Neuronal stem cell (in vitro differentiated cells): ENCODE results near the gene TMEM145.

Experiments used
- DNase-seq: peaks from one replicate; pipeline ENCODE4 v3.0.0-alpha.2; 2013; ENCODE audit warnings: low spot score
- H2AFZ ChIP-seq: one replicate; pipeline ENCODE4 v1.6.1; 2013; ENCODE audit warnings: mild to moderate bottlenecking, low read length, inconsistent platforms
- H2AK5ac ChIP-seq: 2 replicates; pipeline ENCODE4 v1.6.1; 2013; ENCODE audit warnings: low read depth, mild to moderate bottlenecking, inconsistent platforms, low read length, moderate library complexity, mixed read lengths
- H2BK120ac ChIP-seq: 2 replicates; pipeline ENCODE4 v1.6.1; 2013; ENCODE audit warnings: low read depth, mild to moderate bottlenecking, inconsistent platforms, low read length, moderate library complexity, mixed read lengths
- H2BK12ac ChIP-seq: one replicate; pipeline ENCODE4 v1.6.1; 2013; ENCODE audit warnings: low read length, inconsistent platforms
- H2BK15ac ChIP-seq: 2 replicates; pipeline ENCODE4 v1.6.1; 2013; ENCODE audit warnings: mild to moderate bottlenecking, low read length, inconsistent platforms, mixed read lengths
- H2BK5ac ChIP-seq: one replicate; pipeline ENCODE4 v1.6.1; 2013; ENCODE audit warnings: inconsistent platforms, mild to moderate bottlenecking, low read length, moderate library complexity
- H3K14ac ChIP-seq: one replicate; pipeline ENCODE4 v1.6.1; 2013; ENCODE audit warnings: low read length, inconsistent platforms
- H3K18ac ChIP-seq: 2 replicates; pipeline ENCODE4 v1.6.1; 2013; ENCODE audit warnings: low read length, inconsistent platforms
- H3K23ac ChIP-seq: 2 replicates; pipeline ENCODE4 v1.6.1; 2013; ENCODE audit warnings: low read depth, mild to moderate bottlenecking, mixed read lengths, low read length, inconsistent platforms; ENCODE audit not compliant: poor library complexity
- H3K27ac ChIP-seq: replicated peaks from 3 replicates; pipeline ENCODE4 v1.5.1; 2013; ENCODE audit warnings: low read length, inconsistent platforms
- H3K27me3 ChIP-seq, 3 experiments: 2 replicates each; pipeline ENCODE4 v1.6.1; 2013; ENCODE audit warnings: low read length in 3 of 3, mild to moderate bottlenecking in 2 of 3, inconsistent platforms in 1 of 3, low read depth in 1 of 3, mixed read lengths in 1 of 3, moderate library complexity in 1 of 3; ENCODE audit not compliant: control insufficient read depth in 3 of 3, insufficient read depth in 3 of 3
- H3K36me3 ChIP-seq, 2 donors: replicated peaks in 1 of 2; 2 replicates each; pipeline ENCODE4 v1.6.1; 2013; ENCODE audit warnings: low read length in 2 of 2; ENCODE audit not compliant: control insufficient read depth in 2 of 2, insufficient read depth in 2 of 2
- H3K4ac ChIP-seq: 2 replicates; pipeline ENCODE4 v1.6.1; 2013; ENCODE audit warnings: inconsistent platforms, mild to moderate bottlenecking, low read length, moderate library complexity
- H3K4me1 ChIP-seq, 2 donors: 1 replicate in 1 of 2; 2 replicates in 1 of 2; pipeline ENCODE4 v1.6.1; 2013; ENCODE audit warnings: low read length in 2 of 2, low read depth in 1 of 2; ENCODE audit not compliant: control insufficient read depth in 2 of 2, insufficient read depth in 1 of 2
- H3K4me2 ChIP-seq: one replicate; pipeline ENCODE4 v1.6.1; 2013; ENCODE audit warnings: mild to moderate bottlenecking, low read length, inconsistent platforms; ENCODE audit not compliant: insufficient read depth, poor library complexity, severe bottlenecking
- H3K4me3 ChIP-seq, 2 donors: 2 replicates each; pipeline ENCODE4 v1.5.1; 2013; ENCODE audit warnings: low read length in 2 of 2, mild to moderate bottlenecking in 2 of 2, inconsistent platforms in 1 of 2, moderate library complexity in 1 of 2
- H3K79me1 ChIP-seq: one replicate; pipeline ENCODE4 v1.6.1; 2013; ENCODE audit warnings: low read depth, mild to moderate bottlenecking, inconsistent platforms, low read length, moderate library complexity
- H3K9ac ChIP-seq: one replicate; pipeline ENCODE4 v1.6.1; 2013; ENCODE audit warnings: mild to moderate bottlenecking, low read depth, low read length, inconsistent platforms; ENCODE audit not compliant: poor library complexity
- H3K9me3 ChIP-seq, 2 donors: replicated peaks in 1 of 2; 2 replicates each; pipeline versions ENCODE3 to v1.6.1; 2013; ENCODE audit warnings: low read length in 2 of 2, mild to moderate bottlenecking in 2 of 2, inconsistent platforms in 1 of 2, low read depth in 1 of 2, mixed read lengths in 1 of 2, moderate library complexity in 1 of 2; ENCODE audit not compliant: control insufficient read depth in 2 of 2, insufficient read depth in 1 of 2
- H4K8ac ChIP-seq: one replicate; pipeline ENCODE4 v1.6.1; 2013; ENCODE audit warnings: low read depth, mild to moderate bottlenecking, inconsistent platforms, low read length, moderate library complexity
- H4K91ac ChIP-seq: one replicate; pipeline ENCODE4 v1.6.1; 2013; ENCODE audit warnings: low read length, low read depth, mild to moderate bottlenecking, inconsistent platforms; ENCODE audit not compliant: poor library complexity
- WGBS, 2 donors: extraction: QIAGEN DNeasy Blood & Tissue Kit; methylation state at CpG; one replicate each; pipeline ENCODE4 v1.1.7; 2013; ENCODE audit warnings: missing lambda C conversion rate in 2 of 2, mixed read lengths in 1 of 2; ENCODE audit not compliant: insufficient read length in 2 of 2, insufficient replicate concordance in 1 of 2; ENCODE audit errors: extremely low coverage in 2 of 2; 5-methylcytosine and 5-hydroxymethylcytosine counted together

TMEM145 gene

DNA sequence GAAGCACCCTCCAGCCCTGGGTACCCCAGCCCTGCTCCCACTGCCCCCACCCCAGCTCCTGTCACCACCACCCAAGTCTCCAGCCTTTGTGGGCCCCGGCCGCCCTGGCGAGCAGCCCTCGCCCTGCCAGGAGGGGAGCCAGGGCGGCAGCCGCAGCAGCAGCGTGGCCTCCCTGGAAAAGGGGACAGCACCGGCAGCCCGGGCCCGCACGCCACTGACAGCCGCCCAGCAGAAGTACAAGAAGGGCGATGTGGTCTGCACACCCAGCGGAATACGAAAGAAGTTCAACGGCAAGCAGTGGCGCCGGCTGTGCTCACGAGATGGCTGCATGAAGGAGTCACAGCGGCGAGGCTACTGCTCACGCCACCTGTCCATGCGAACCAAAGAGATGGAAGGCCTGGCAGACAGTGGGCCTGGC, 40.1 kb upstream of the TMEM145 start:
- H3K23ac ChIP-seq, result peak overlapping the region; percentile 20
- H2BK15ac ChIP-seq, result no peak overlapping the region
- H3K27ac ChIP-seq, result no peak overlapping the region
- H3K14ac ChIP-seq, result no peak overlapping the region
- H3K18ac ChIP-seq, result no peak overlapping the region
- H3K9me3 ChIP-seq, result no peaks in the 10 kb centered on the region
- H3K36me3 ChIP-seq, result peaks cover 16 to 40% of the 10 kb centered on the region in 2 donors
- no CpG with 5 or more reads among the region's 23 CpGs for WGBS, 2 donors
- no peaks in the 10 kb centered on the region for H3K27me3 ChIP-seq
- H4K91ac ChIP-seq, result no peak overlapping the region
- no peak overlapping the region for H2AK5ac ChIP-seq
- peaks cover 8 to 14% of the 10 kb centered on the region in 2 donors for H3K4me1 ChIP-seq
- H3K4ac ChIP-seq, result no peak overlapping the region
- H2BK12ac ChIP-seq, result no peak overlapping the region
- no peak overlapping the region for H3K9ac ChIP-seq
- no peak overlapping the region for H2AFZ ChIP-seq
- peaks cover 24% of the 10 kb centered on the region for H3K79me1 ChIP-seq
- H2BK5ac ChIP-seq, result no peak overlapping the region
- no peak overlapping the region for H4K8ac ChIP-seq
- DNase-seq, result no peak
- no peak overlapping the region for H3K4me2 ChIP-seq
- H2BK120ac ChIP-seq, result no peak overlapping the region
- no peak overlapping the region for H3K4me3 ChIP-seq

DNA sequence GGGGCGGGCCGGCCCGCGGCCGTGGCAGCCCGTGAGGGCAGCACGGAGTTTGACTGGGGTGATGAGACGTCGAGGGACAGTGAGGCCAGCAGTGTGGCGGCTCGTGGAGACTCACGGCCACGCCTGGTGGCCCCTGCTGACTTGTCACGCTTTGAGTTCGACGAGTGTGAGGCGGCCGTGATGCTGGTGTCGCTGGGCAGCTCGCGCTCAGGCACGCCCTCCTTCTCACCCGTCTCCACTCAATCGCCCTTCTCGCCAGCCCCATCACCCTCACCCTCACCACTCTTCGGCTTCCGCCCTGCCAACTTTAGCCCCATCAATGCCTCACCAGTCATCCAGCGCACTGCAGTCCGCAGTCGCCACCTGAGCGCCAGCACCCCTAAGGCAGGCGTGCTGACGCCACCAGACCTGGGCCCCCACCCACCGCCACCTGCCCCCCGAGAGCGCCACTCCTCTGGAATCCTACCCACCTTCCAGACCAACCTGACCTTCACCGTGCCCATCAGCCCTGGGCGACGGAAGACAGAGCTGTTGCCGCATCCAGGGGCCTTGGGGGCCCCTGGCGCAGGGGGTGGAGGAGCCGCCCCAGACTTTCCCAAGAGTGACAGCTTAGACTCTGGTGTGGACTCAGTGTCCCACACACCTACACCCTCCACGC, 39.6 kb upstream of the TMEM145 start:
- no peak overlapping the region for H2BK120ac ChIP-seq
- H3K23ac ChIP-seq, result no peak overlapping the region
- no peak overlapping the region for H2BK15ac ChIP-seq
- WGBS, 2 donors, result 100% methylated on average over 2 of the region's 43 CpGs; no CpG with 5 or more reads in 1 of the 2 donors
- H2AK5ac ChIP-seq, result no peak overlapping the region
- no peaks in the 10 kb centered on the region for H3K9me3 ChIP-seq
- H3K4me3 ChIP-seq, result no peak overlapping the region
- H3K4me1 ChIP-seq, result peaks cover 8 to 14% of the 10 kb centered on the region in 2 donors
- no peak overlapping the region for H3K4me2 ChIP-seq
- H3K27ac ChIP-seq, result no peak overlapping the region
- H3K27me3 ChIP-seq, result no peaks in the 10 kb centered on the region
- peaks cover 16 to 40% of the 10 kb centered on the region in 2 donors for H3K36me3 ChIP-seq
- no peak overlapping the region for H2AFZ ChIP-seq
- no peak overlapping the region for H4K8ac ChIP-seq
- H3K18ac ChIP-seq, result no peak overlapping the region
- no peak overlapping the region for H4K91ac ChIP-seq
- H3K14ac ChIP-seq, result no peak overlapping the region
- H3K9ac ChIP-seq, result peak overlapping the region; percentile 30
- DNase-seq, result no peak
- H3K79me1 ChIP-seq, result peaks cover 25% of the 10 kb centered on the region
- no peak overlapping the region for H2BK5ac ChIP-seq
- no peak overlapping the region for H3K4ac ChIP-seq
- H2BK12ac ChIP-seq, result no peak overlapping the region

DNA sequence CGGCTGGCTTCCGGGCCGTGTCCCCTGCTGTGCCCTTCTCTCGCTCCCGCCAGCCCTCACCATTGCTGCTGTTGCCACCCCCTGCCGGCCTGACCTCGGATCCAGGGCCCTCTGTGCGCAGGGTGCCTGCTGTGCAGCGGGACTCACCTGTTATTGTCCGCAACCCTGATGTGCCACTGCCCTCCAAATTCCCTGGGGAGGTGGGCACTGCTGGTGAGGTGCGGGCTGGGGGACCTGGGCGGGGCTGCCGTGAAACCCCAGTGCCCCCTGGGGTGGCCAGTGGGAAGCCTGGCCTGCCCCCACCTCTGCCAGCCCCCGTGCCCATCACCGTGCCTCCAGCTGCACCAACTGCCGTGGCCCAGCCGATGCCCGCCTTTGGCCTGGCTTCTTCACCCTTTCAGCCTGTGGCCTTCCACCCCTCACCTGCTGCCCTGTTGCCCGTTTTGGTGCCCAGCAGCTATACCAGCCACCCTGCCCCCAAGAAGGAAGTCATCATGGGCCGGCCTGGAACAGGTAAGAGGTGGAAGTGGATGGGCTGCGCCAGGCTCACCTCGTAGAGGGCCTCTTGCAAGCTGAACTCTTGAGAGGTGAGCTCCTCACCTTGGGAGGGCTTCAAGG, 38.9 kb upstream of the TMEM145 start:
- no peak overlapping the region for H2BK5ac ChIP-seq
- no peak overlapping the region for H2BK120ac ChIP-seq
- no peak overlapping the region for H3K14ac ChIP-seq
- H3K79me1 ChIP-seq, result peaks cover 25% of the 10 kb centered on the region
- H3K23ac ChIP-seq, result no peak overlapping the region
- H3K27ac ChIP-seq, result no peak overlapping the region
- H3K4me3 ChIP-seq, result no peak overlapping the region
- H3K18ac ChIP-seq, result no peak overlapping the region
- H3K36me3 ChIP-seq, result peaks cover 16 to 40% of the 10 kb centered on the region in 2 donors
- no CpG with 5 or more reads among the region's 22 CpGs for WGBS, 2 donors
- peak overlapping the region; percentile 30 for H3K9ac ChIP-seq
- no peak for DNase-seq
- H3K4me2 ChIP-seq, result no peak overlapping the region
- H2AK5ac ChIP-seq, result no peak overlapping the region
- H3K4me1 ChIP-seq, result peaks cover 9 to 16% of the 10 kb centered on the region in 2 donors
- no peaks in the 10 kb centered on the region for H3K27me3 ChIP-seq
- H2BK15ac ChIP-seq, result no peak overlapping the region
- H4K91ac ChIP-seq, result no peak overlapping the region
- H4K8ac ChIP-seq, result no peak overlapping the region
- no peaks in the 10 kb centered on the region for H3K9me3 ChIP-seq
- no peak overlapping the region for H2BK12ac ChIP-seq
- H3K4ac ChIP-seq, result no peak overlapping the region
- H2AFZ ChIP-seq, result no peak overlapping the region

DNA sequence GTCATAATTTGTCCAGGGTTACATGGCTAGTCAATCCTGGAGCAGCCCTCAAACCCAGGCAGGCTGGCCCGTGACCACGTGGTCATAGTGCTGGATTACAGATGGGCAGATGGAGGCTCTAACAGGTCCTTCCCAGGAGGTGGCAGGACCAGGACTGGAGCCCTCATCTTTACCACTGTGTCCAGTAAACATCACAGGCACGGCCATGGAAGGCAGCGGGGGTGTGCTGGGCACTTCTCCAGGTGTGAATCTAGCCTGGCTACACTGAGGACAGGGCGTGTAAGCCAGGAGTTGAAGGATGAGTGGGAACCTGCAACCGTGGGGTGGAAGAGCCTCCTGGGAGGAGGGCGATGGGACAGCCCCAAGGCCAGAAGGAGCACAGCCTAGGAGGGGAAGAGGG, 38.0 kb upstream of the TMEM145 start:
- no CpG with 5 or more reads among the region's 7 CpGs for WGBS, 2 donors
- Histone ChIP-seq H3K9me3 (no peaks in the 10 kb centered on the region), H3K27ac (no peak overlapping the region), H2BK120ac (no peak overlapping the region), H2BK15ac (no peak overlapping the region), H2BK5ac (no peak overlapping the region), H3K23ac (no peak overlapping the region), H3K79me1 (peaks cover 22% of the 10 kb centered on the region), H4K91ac (no peak overlapping the region), H3K27me3 (no peaks in the 10 kb centered on the region), H3K4me2 (no peak overlapping the region), H2AFZ (no peak overlapping the region), H3K4me1 (peaks cover 7 to 12% of the 10 kb centered on the region in 2 donors), H3K36me3 (peaks cover 16 to 40% of the 10 kb centered on the region in 2 donors), H3K4me3 (no peak overlapping the region), H3K9ac (peak overlapping the region; percentile 9), H3K18ac (peak overlapping the region; percentile 1), H3K14ac (no peak overlapping the region), H4K8ac (no peak overlapping the region), H2BK12ac (no peak overlapping the region), H2AK5ac (no peak overlapping the region), H3K4ac (no peak overlapping the region)
- DNase-seq, result no peak
